ENCODE results near the gene GRAMD2B.

GRCh38 chr5:126486332-126486731, 63.1 kb downstream of the GRAMD2B start:
- TF ChIP-seq POLR2AphosphoS5 (IDR thresholded peaks at IDR 0.05; ENCODE audit: low read depth, low read length) (no peak), RFX5 (IDR thresholded peaks at IDR 0.05; ENCODE audit: borderline replicate concordance, low read depth, low read length) (no peak), POLR2A (IDR thresholded peaks at IDR 0.05; ENCODE audit: control extremely low read depth in 1 of 2, low read depth in 2 of 2, low read length in 2 of 2) (no peak), SP2 (IDR thresholded peaks at IDR 0.05; ENCODE audit: low read length) (no peak), CTCF (IDR thresholded peaks at IDR 0.05; ENCODE audit: control extremely low read depth in 1 of 3, insufficient read depth in 1 of 3, low read depth in 1 of 3, low read length in 3 of 3) (no peak), KDM1A (IDR thresholded peaks at IDR 0.05; ENCODE audit: borderline replicate concordance, low read length) (no peak), CHD2 (IDR thresholded peaks at IDR 0.05; ENCODE audit: low read length) (no peak), JUND (IDR thresholded peaks at IDR 0.05; ENCODE audit: low read length) (no peak), BRCA1 (IDR thresholded peaks at IDR 0.05; ENCODE audit: low read depth, low read length) (no peak)

All from H1 (cell line).